HL-60 (cell line): Measurements from ENCODE around the gene ENO3.

Source experiments
- CTCF ChIP-seq: IDR thresholded peaks from one replicate; pipeline ENCODE4 v1.5.1; 2011; ENCODE audit warnings: low read length, control low read depth, inconsistent platforms; ENCODE audit not compliant: insufficient read depth
- GABPA ChIP-seq: IDR thresholded peaks from 2 replicates; pipeline ENCODE4 v1.6.1; 2012; ENCODE audit warnings: low read depth
- POLR2AphosphoS5 ChIP-seq: IDR thresholded peaks from 2 replicates; pipeline ENCODE4 v1.6.1; 2012; ENCODE audit warnings: low read depth
- SPI1 ChIP-seq: IDR thresholded peaks from 2 replicates; pipeline ENCODE4 v1.6.1; 2012; ENCODE audit warnings: low read depth, mild to moderate bottlenecking, borderline replicate concordance

GRCh38 chr17:4994081-4994595 is 43.2 kb downstream of the ENO3 start:
- TF ChIP-seq CTCF (no peak), POLR2AphosphoS5 (no peak), SPI1 (no peak), GABPA (no peak)
